ENCODE results near the gene DDX27.

DDX27 gene

GRCh38 chr20:49248879-49249665 is 29.9 kb downstream of the DDX27 start:
- DNase-seq (ENCODE audit: low read depth in 2 of 2) = no peak

DNA sequence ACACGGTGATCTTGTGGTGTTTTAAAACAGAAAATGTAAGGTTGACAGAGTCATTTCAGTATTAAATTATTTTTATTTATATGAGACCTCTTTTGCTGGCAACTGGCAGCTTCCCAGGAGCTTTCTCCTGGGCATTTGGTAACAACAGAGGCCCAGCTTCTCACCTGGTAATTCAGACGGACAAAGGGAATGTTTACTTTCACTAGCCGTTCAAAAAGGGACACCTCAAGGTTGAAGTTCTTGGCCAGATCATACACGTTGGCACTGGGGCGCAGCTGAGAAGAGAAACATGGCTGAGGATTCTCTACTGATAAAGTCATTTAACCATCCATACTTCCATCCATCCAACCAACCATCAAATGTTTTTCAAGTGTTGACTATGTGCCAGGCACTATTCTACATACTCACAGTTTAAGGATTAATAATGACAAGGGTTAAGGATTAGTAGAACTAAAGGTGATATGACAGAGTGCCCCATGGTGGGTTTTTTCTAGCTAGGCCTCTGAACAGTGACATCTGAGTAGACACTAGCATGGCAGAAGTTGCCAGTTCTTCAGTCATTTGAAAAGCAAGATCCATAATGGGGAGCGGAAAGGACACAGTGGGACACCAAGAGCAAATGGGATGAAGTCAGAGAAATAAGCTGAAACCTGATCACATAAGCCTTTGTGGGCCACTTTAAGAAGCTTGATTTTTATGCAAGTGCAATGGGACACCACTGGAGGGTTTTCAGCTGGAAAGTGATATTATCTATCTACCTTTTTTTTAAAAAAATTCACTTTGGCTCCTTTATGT is 33.5 kb downstream of the DDX27 start:
- no peak for DNase-seq (ENCODE audit: low read depth in 2 of 2)

DNA sequence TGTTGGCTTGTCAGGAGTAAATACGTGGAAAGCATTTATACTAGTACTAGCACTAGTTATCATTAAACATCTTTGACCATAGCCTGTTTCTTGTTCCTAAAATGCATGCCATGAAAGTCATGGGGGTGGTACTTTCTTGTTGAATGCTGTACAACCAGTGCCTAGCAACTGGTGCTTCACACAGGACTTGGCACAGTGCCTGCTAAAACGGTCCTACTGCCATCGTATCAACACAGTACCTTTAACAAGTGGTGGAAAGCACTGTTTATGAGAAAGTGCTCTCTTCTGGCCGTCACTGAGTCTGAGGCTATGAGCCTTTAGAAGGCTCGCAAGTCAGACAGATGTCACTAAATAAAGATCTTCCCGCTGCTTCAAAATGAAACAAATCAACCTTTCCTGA is 37.0 kb downstream of the DDX27 start:
- no peak for DNase-seq (ENCODE audit: low read depth in 2 of 2)

GRCh38 chr20:49259284-49259683 is 40.1 kb downstream of the DDX27 start:
- DNase-seq (ENCODE audit: low read depth in 2 of 2) = no peak

GRCh38 chr20:49259799-49260198 is 40.6 kb downstream of the DDX27 start:
- DNase-seq (ENCODE audit: low read depth in 2 of 2) = no peak

DNA sequence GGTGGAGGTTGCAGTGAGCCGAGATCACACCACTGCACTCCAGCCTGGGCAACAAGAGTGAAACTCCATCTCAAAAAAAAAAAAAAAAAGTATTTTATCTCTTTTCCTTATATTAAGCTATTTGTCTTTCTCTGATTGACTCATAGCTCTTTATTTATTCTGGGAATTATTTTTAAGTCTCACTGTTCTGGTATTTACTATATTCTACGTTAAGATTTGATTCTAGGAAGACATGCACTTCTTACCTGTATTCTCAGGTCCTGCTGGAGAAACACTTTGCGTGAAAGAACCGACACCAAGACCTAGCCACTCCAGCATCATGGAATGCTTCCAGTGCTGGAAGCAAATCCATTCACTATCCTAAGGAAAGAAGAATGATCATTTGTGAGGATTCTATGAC is 41.0 kb downstream of the DDX27 start:
- no peak for DNase-seq (ENCODE audit: low read depth in 2 of 2)

GRCh38 chr20:49261173-49261572 is 42.0 kb downstream of the DDX27 start:
- no peak for DNase-seq (ENCODE audit: low read depth in 2 of 2)

DNA sequence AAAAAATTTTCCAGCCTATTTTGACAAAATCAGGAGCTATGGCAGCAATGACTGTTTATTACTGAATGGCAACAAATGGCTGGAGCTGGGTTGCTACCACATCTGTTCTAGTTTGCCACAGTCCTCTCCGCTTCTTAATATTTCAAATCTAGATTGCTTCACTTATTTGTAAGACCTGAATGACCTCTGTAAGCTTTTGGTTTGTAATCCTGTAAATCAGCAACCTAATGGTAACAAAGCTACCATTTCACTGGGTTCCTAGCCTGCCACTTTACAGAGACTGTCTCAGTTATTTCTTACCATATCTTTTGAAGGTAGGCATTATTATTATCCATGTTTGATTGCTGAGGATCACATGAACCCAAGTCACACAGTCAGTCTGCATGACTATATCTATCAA is 43.2 kb downstream of the DDX27 start:
- no peak for DNase-seq (ENCODE audit: low read depth in 2 of 2)

- no peak for DNase-seq (ENCODE audit: low read depth in 2 of 2)
Measured at GRCh38 chr20:49267327-49267726, 48.1 kb downstream of the DDX27 start.

DNA sequence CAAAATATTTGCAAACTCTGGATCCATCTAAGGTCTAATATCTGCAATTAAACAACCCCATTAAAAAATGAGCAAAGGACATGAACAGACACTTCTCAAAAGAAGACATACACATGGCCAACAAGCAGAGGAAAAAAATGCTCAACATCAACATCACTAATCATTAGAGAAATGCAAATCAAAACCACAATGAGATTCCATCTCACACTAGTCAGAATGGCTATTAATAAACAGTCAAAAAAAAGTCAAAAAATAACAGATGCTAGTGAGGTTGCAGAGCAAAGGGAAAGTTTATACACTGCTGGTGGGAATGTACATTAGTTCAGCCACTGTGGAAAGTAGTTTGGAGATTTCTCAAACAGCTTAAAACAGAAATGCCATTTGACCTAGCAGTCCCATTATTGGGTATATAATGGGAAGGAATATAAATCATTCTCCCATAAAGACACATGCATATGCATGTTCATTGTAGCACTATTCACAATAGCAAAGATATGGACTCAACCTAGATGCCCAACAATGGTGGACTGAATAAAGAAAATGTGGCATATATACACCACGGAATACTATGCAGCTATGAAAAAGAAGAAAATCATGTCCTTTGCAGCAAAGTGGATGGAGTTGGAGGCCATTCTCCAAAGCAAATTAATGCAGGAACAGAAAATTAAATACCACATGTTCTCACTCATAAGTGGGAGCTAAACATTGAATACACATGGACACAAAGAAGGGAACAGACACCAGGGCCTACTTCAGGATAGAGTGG is 49.6 kb downstream of the DDX27 start:
- no peak for DNase-seq (ENCODE audit: low read depth in 2 of 2)

DNA sequence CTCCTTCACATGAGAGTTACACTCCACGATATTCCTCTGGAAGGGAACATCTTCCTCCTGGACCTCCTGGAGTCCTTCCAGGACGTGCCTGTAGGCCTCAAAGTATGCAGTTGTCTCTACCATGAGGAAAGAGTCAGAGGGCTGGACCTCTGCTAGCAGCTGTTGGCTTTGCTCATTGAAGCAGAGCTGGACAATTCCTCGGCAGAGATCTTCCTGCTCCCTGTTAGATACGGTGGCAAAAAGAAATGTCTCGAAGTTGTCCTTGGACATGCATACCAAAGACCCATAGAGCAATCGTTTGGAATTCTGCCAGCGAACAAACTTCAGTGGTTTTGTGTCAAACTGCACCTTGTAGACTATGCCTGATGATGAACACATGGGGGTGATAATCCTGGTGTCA is 51.0 kb downstream of the DDX27 start:
- no peak for DNase-seq (ENCODE audit: low read depth in 2 of 2)

- no peak for DNase-seq (ENCODE audit: low read depth in 2 of 2)
Measured at GRCh38 chr20:49270736-49271135, 51.5 kb downstream of the DDX27 start.

- DNase-seq (ENCODE audit: low read depth in 2 of 2) = no peak
Measured at GRCh38 chr20:49272654-49273053, 53.4 kb downstream of the DDX27 start.

DNA sequence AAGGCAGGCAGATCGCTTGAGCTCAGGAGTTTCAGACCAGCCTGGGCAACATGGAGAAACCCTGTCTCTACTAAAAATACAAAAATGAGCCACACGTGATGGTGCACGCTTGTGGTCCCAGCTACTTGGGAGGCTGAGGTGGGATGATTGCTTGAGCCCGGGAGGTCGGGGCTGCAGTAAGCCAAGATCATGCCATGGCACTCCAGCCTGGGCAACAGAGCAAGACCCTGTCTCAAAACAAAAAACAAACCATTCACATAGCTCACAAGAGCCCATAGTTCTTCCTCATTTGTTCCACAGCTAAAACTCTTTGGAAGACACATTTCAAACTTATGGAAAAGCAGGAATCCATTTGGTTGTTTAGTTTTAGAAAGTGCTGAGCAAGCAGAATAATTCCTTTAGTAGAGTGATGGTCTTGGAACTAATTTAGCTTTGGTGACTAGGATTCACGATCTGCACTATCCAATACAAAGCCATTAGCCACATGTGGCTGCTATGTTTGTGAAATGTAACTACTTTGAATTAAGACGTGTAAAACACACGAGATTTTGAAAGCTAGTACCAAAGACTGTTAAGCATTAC is 54.6 kb downstream of the DDX27 start:
- no peak for DNase-seq (ENCODE audit: low read depth in 2 of 2)

DNA sequence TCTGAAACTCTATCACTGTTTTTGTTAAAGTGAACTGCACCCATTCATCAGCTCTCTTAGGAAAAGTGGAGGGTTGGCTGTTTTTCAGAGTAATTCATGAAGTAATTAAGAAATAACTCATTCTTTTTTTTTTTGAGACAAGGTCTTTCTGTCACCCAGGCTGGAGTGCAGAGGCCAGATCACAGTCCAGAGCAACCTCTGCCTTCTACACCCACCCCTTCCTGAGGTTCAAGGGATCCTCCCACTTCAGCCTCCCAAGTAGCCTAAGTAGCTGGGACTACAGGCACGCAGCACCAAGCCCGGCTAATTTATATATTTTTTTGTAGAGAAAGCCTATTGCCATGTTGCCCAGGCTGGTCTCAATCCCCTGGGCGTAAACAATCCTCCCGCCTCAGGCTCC is 56.0 kb downstream of the DDX27 start:
- DNase-seq (ENCODE audit: low read depth in 2 of 2) = no peak

GRCh38 chr20:49275636-49276035 is 56.4 kb downstream of the DDX27 start:
- DNase-seq (ENCODE audit: low read depth in 2 of 2) = no peak

DNA sequence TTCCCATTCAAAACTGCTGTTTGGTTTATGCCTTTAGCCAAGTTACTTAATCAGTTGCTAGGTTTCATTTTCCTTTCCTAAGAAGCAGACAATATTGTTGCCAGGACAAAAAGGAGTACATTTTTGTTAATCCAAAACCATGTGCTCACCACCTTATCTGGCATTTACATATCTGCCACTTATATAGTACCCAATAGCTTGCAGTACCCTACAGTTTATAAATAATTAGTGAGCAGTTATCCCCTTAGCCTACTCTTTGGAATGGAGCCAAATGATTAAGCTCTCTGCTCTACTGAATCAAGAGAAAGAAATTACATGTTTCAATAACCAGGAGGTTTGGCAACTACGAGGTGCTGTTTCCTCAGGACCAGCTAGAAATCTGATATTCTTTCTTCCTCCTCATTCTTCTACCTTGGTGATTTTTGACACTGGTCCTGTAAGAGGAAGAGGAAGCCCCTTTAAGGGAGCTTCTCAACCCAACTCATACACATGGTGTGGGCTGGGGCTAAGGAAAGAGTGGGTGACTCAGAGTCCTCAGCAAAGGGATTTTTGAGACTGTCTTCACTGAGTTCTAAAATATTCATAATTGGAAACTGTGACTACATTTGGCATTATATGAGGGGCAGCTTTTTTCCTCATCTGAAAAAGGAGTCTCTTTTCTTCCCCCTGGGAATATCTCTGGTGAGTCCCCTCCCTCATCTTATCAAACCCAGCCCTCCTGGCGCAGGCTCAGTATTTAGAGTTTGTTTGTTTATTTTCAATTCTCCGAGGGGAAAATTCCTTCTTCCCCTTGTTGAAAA is 57.1 kb downstream of the DDX27 start:
- no peak for DNase-seq (ENCODE audit: low read depth in 2 of 2)

DNA sequence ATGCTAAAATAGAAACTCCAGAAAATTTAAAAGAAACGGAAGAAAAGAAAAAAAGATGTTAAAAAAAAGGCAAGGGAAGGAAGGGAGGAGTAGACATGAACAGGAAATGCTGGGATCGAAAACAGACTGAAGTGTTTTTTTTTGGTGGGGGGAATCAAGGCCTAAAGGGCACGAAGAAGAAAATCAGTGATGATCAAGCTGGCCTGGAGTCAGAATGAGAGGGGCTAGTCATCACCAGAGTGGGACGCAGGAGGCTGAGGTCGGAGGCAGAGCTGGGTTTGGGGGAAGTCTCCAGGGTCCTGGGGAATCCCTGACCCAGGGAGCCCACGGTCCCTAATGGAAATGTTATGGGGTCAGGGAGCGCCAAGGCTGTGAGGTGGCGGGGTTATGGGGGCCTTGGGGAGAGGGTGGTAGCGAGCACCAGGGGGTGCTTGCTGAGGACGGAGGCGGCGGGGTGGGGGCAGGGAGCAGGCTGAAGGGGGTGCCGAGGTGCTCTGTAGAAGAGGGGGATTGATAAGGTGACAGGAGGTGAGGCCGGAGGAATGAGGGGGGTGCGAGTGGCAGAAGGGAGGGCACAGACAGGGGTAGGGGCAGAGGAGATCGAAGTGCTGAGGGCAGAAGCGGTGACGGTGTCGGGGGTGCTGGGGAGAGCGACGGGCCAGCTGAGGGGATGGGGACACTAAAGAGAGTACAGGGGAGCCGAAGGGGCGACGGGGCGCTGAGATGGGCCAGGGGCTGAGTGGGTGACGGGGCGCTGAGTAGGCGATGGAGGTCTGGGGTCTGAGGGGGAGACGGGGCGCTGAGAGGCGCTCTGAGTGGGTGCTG is 58.0 kb downstream of the DDX27 start:
- DNase-seq (ENCODE audit: low read depth in 2 of 2) = peak in 1 of 2 experiments; percentile 57

- no peak for DNase-seq (ENCODE audit: low read depth in 2 of 2)
Measured at GRCh38 chr20:49277786-49278035, 58.5 kb downstream of the DDX27 start.

GRCh38 chr20:49278036-49278817 is 59.0 kb downstream of the DDX27 start, which contains the start of gene ZNFX1:
TSS of gene ZNFX1 (minus strand) at chr20:49278057. CDS start at chr20:49275839, 2,218 bp downstream.
- DNase-seq (ENCODE audit: low read depth in 2 of 2) = peak; percentile 96 to 99

Measured in stimulated activated CD4-positive, alpha-beta T cell treated with anti-CD3 and anti-CD28 coated beads, Interleukin-12 subunit alpha, Interleukin-12 subunit beta, amount 100 ng/mL, for 24 hours (primary cell).